ENCODE measurements around the gene NPEPPS. TPM values are rescaled to one million over a fixed set of nuclear protein-coding genes. Genes with fewer than 3 reads are reported as not detected.

NPEPPS gene
- total and polyA plus RNA-seq, 7 donors: 42.8 to 164 (median 89.2) TPM

DNA sequence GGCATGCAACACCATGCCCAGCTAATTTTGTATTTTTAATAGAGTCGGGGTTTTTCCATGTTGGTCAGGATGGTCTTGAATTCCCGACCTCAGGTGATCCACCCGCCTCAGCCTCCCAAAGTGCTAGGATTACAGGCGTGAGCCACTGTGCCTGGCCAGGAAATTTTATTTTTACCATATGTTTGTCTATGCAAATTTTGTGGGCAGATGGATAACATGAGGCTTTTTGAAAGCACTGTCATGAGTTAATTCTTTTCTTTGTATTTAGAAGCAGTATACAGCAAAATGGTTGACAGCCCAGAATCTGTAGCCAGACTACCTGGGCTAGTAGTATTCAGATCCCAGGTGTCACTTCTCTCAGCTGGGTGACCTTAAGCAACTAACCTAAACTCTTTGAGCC is 110.3 kb downstream of the NPEPPS start:
- DNase-seq: no peak
- Histone ChIP-seq H3K4me1 (no peaks in the 10 kb centered on the region), H3K36me3 (peaks cover 0 to 14% (median 0%) of the 10 kb centered on the region in 4 donors), H3K27ac (no peak overlapping the region), H3K27me3 (no peaks in the 10 kb centered on the region), H3K9me3 (no peaks in the 10 kb centered on the region), H3K4me3 (no peak overlapping the region)
- intact Hi-C loops (cut with DNase I): no loop called here
- WGBS, 2 donors: 80 to 86% methylated on average over 4 of the region's 4 CpGs
- TF ChIP-seq, protein P1, sequence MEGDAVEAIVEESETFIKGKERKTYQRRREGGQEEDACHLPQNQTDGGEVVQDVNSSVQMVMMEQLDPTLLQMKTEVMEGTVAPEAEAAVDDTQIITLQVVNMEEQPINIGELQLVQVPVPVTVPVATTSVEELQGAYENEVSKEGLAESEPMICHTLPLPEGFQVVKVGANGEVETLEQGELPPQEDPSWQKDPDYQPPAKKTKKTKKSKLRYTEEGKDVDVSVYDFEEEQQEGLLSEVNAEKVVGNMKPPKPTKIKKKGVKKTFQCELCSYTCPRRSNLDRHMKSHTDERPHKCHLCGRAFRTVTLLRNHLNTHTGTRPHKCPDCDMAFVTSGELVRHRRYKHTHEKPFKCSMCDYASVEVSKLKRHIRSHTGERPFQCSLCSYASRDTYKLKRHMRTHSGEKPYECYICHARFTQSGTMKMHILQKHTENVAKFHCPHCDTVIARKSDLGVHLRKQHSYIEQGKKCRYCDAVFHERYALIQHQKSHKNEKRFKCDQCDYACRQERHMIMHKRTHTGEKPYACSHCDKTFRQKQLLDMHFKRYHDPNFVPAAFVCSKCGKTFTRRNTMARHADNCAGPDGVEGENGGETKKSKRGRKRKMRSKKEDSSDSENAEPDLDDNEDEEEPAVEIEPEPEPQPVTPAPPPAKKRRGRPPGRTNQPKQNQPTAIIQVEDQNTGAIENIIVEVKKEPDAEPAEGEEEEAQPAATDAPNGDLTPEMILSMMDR (IDR thresholded peaks at IDR 0.05): no peak
- TF ChIP-seq EP300 (IDR thresholded peaks at IDR 0.05): no peak

DNA sequence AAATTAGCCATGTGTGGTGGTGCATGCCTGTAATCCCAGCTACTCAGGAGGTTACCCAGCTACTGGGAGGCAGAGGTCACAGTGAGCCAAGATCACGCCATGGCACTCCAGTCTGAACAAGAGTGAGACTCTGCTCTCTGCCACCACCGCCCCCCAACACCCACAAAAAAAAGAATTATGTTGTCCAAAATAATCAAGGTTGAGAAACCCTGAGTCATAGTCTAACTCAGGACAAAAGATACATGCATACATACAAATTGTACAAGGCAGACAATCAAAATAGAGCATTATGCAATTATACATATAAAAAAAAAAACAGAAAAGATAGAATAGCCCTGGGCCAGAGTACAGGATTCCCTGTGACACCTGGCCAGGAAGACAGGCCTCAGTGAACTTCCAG is 112.2 kb downstream of the NPEPPS start:
- TF ChIP-seq, protein P1 (IDR thresholded peaks at IDR 0.05): no peak
- intact Hi-C loops (cut with DNase I): no loop called here
- no peaks in the 10 kb centered on the region for H3K36me3 ChIP-seq

DNA sequence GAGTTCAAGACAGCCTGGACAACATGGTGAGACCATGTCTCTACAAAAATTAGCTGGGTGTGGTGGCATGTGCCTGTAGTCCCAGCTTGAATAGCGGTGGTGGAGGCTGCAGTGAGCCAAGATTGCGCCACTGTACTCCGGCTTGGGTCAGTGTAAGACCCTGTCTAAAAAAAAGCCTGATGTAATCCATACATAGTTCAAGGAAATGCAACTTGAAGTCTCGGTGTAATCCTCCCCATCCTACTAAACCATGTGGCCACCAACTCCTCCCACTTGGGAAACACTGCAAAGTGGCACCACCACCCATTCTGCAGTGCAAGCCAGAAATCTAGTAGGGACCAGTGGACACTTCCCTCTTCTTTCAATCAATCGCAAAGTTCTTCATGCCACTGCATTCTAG is 113.4 kb downstream of the NPEPPS start:
- Histone ChIP-seq H3K27ac (no peak overlapping the region), H3K36me3 (no peaks in the 10 kb centered on the region), H3K27me3 (no peaks in the 10 kb centered on the region), H3K9me3 (no peaks in the 10 kb centered on the region), H3K4me3 (no peak overlapping the region), H3K4me1 (peaks cover 0 to 11% (median 9%) of the 10 kb centered on the region in 4 donors)
- intact Hi-C loops (cut with DNase I): no loop called here
- TF ChIP-seq POLR2A (IDR thresholded peaks at IDR 0.05): no peak
- TF ChIP-seq, protein P1 (IDR thresholded peaks at IDR 0.05): no peak
- TF ChIP-seq EP300 (IDR thresholded peaks at IDR 0.05): no peak
- no peak for TF ChIP-seq POLR2AphosphoS5 (IDR thresholded peaks at IDR 0.05)
- WGBS, 2 donors: 84 to 89% methylated on average over 5 of the region's 5 CpGs
- no peak for DNase-seq

More for the DNA sequence above, 112.2 kb downstream of the NPEPPS start:
- no peaks in the 10 kb centered on the region for H3K9me3 ChIP-seq
- H3K27me3 ChIP-seq: no peaks in the 10 kb centered on the region
- WGBS, 2 donors: 72 to 96% methylated on average over 2 of the region's 2 CpGs
- H3K4me1 ChIP-seq: peaks cover 0 to 1% (median under 1%) of the 10 kb centered on the region in 4 donors
- H3K27ac ChIP-seq: no peak overlapping the region
- DNase-seq: no peak
- H3K4me3 ChIP-seq: no peak overlapping the region

DNA sequence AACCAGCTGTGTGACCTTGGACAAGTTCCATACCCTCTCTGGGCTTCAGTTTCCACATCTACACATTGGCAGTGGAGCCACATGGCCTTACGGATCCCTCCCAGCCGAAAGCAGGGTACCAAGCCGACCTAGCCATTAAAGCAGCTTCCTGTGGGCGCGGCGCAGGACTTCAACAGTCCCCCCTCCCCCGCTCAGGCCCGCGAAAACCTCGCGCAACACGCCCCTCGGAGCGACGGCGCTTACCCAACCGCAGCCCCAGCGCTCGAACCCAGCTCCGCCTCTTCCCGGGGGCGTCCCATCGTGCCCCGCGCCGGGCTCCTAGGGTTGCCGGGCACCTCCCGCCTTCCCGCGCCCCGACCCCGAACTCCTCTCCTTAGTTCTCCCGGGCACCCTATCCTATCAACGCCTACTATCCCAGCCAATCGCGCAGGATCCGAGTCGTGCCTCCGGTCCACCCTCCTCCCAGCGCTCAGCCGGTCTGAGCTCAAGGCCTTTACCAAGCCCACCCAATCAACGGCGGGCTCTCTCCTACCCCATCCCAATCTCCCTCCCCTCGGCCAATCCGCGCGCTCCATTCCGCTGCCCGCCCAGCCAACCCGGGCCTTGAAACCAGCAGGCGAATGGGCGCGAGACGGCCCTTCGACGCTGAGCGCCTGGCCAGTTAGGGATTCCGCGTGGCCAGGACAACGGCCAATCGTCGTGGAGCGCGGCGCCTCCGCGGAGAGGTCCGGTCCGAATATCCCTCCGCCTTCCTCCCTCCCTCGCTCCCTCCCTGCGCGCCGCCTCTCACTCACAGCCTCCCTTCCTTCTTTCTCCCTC is 118.5 kb downstream of the NPEPPS start, which contains the start of gene KPNB1:
Gene KPNB1 (plus strand): TSS at position 767 of the 819 bp plus-strand sequence. CDS start 326 bp downstream, outside the sequence.
- 0% methylated on average over 74 of the region's 74 CpGs for WGBS, 2 donors
- intact Hi-C loops (cut with DNase I): no loop called here
- Histone ChIP-seq H3K27ac (peak within 1 kb of the TSS; percentile 96 to 97 (median 96)), H3K9me3 (no peaks in the 10 kb centered on the region), H3K36me3 (peaks cover 4 to 29% (median 18%) of the 10 kb centered on the region in 4 donors), H3K4me3 (peak within 1 kb of the TSS; percentile 66 to 100 (median 90)), H3K27me3 (no peaks in the 10 kb centered on the region), H3K4me1 (peaks cover 0 to 45% (median 36%) of the 10 kb centered on the region in 4 donors)
- peak; percentile 100 for DNase-seq
- TF ChIP-seq, protein P1 (IDR thresholded peaks at IDR 0.05): no peak
- TF ChIP-seq EP300 (IDR thresholded peaks at IDR 0.05) (no peak), POLR2AphosphoS5 (IDR thresholded peaks at IDR 0.05) (peak in 3 of 4 donors; percentile 85 to 91 (median 90)), POLR2A (IDR thresholded peaks at IDR 0.05) (peak in 1 of 2 donors; percentile 46)
